Stomach (tissue), 9 donors: ENCODE data around the gene MRPL14. TPM values are rescaled to one million over a fixed set of nuclear protein-coding genes. Genes with fewer than 3 reads are reported as not detected.

Experiments
- DNase-seq, 2 donors: peaks; one replicate each; pipeline versions ENCODE4 v3.0.0 to v3.0.0-alpha.2; 2013 to 2019
- H3K27ac ChIP-seq, 5 donors: fragments of 200-600 bp in 4 of 5; sonication (generic) in 4 of 5; one replicate each; pipeline ENCODE4 v1.5.1; 2013 to 2019; ENCODE audit warnings: mild to moderate bottlenecking in 1 of 5, moderate library complexity in 1 of 5
- H3K27me3 ChIP-seq, 3 donors: fragments of 200-600 bp; sonication (generic); one replicate each; pipeline ENCODE4 v1.5.1; 2017 to 2019; ENCODE audit warnings: mixed run types in 1 of 3
- H3K36me3 ChIP-seq, 4 donors: fragments of 200-600 bp; sonication (generic); 1 replicate in 3 of 4; 2 replicates in 1 of 4; pipeline ENCODE4 v1.5.1; 2016 to 2019
- H3K4me1 ChIP-seq, 4 donors: fragments of 200-600 bp; sonication (generic); one replicate each; pipeline ENCODE4 v1.5.1; 2016 to 2019
- H3K4me3 ChIP-seq, 4 donors: fragments of 200-600 bp; sonication (generic) in 3 of 4; one replicate each; pipeline ENCODE4 v1.5.1; 2016 to 2019; ENCODE audit warnings: mild to moderate bottlenecking in 1 of 4
- H3K9me3 ChIP-seq, 4 donors: fragments of 200-600 bp; sonication (generic); one replicate each; pipeline ENCODE4 v1.5.1; 2016 to 2019
- EP300 ChIP-seq: sonication (generic); formaldehyde crosslinking; IDR thresholded peaks from one replicate; pipeline ENCODE4 v1.6.1; 2017; ENCODE audit warnings: antibody characterized with exemption
- POLR2A ChIP-seq, 4 donors: fragments of 450-650 bp; IDR thresholded peaks; one replicate each; pipeline ENCODE4 v1.6.1; 2016; ENCODE audit warnings: antibody characterized with exemption in 4 of 4, control low read depth in 2 of 4, mild to moderate bottlenecking in 1 of 4, moderate library complexity in 1 of 4
- POLR2AphosphoS5 ChIP-seq, 3 donors: sonication (generic); formaldehyde crosslinking; IDR thresholded peaks; one replicate each; pipeline ENCODE4 v1.6.1; 2016; ENCODE audit warnings: antibody characterized with exemption in 3 of 3
- WGBS, 5 donors: extraction: QIAGEN DNeasy Blood & Tissue Kit in 3 of 5; methylation state at CpG; one replicate each; pipeline versions ENCODE4 v1.1.5 to v1.1.7; 2013 to 2018; 5-methylcytosine and 5-hydroxymethylcytosine counted together
- intact Hi-C: fragments of 100-400 bp; cut with DNase I; formaldehyde crosslinking; loops from one replicate; pipeline ENCODE4 v1.15.1; 2023; ENCODE audit warnings: low total_unique reads
- polyA plus RNA-seq, 3 donors: library from polyadenylated mRNA; stranded (reverse); fragments of 200-250 nt; gene quantifications; one replicate each; pipeline ENCODE4 v1.2.3, GENCODE V29; 2013
- total RNA-seq, 5 donors: library from RNA; depleted of rRNA; stranded (reverse); fragments of >200 nt; gene quantifications; one replicate each; pipeline versions ENCODE4 v1.1.0 to v1.2.3, GENCODE V29; 2014 to 2016
- TF ChIP-seq, protein P1 (sequence below), 7 experiments: fragments of 450-650 bp in 4 of 7; fragments of 200-600 bp in 3 of 7; sonication (generic) in 3 of 7; IDR thresholded peaks; one replicate each; pipeline ENCODE4 v1.5.1; 2016 to 2019; ENCODE audit warnings: antibody characterized with exemption in 7 of 7, control low read depth in 2 of 7, mild to moderate bottlenecking in 1 of 7
- donor health status: healthy with polysubstance abuse.
- donor health status: Bipolar disorder and iron deficiency.
- donor health status: healthy.

The MRPL14 gene
- total and polyA plus RNA-seq, 8 donors: 17.0 to 82.3 (median 57.0) TPM

DNA sequence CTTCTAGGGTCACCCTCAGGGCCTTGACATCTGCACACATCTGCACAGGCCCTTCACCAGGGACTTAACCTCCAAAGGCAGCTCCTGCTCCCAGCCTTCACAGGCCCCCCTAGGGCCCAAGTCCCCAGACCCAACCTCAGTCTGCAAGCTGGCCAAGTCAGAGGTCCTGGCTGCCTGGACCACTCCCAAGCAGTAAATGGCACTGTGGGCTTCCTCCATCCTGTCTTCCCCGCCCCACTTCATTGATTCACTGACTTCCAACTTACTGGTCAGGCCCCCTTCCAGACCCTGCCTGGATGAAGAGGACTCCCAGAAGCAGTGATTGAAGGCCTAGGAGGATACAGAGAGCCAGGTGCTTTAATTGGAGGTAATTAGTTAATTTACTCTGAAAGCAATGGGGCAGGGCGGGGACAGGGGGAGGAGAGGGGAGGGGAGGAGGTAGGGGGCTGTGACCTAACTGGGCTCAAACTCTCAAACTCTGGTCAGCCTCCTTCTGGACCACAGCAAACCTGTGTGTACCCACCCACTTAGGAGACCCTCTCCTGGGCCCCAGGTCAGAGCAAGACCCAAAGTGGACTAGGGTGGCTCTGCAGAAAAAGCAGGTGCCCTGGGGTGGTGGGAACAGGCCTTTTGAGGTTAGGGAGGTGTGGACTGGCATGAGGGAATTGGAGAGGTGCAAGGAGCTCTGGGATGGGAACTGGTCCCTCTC is 51.5 kb downstream of the MRPL14 start:
- TF ChIP-seq POLR2AphosphoS5 (IDR thresholded peaks at IDR 0.05): no peak
- TF ChIP-seq, protein P1, sequence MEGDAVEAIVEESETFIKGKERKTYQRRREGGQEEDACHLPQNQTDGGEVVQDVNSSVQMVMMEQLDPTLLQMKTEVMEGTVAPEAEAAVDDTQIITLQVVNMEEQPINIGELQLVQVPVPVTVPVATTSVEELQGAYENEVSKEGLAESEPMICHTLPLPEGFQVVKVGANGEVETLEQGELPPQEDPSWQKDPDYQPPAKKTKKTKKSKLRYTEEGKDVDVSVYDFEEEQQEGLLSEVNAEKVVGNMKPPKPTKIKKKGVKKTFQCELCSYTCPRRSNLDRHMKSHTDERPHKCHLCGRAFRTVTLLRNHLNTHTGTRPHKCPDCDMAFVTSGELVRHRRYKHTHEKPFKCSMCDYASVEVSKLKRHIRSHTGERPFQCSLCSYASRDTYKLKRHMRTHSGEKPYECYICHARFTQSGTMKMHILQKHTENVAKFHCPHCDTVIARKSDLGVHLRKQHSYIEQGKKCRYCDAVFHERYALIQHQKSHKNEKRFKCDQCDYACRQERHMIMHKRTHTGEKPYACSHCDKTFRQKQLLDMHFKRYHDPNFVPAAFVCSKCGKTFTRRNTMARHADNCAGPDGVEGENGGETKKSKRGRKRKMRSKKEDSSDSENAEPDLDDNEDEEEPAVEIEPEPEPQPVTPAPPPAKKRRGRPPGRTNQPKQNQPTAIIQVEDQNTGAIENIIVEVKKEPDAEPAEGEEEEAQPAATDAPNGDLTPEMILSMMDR (IDR thresholded peaks at IDR 0.05): no peak
- TF ChIP-seq POLR2A (IDR thresholded peaks at IDR 0.05): no peak
- no peak for TF ChIP-seq EP300
- no peak for DNase-seq
- H3K27me3 ChIP-seq: peaks cover 0 to 27% (median 0%) of the 10 kb centered on the region in 3 donors
- H3K9me3 ChIP-seq: no peaks in the 10 kb centered on the region
- H3K4me3 ChIP-seq: peak overlapping the region in 1 of 4 donors; percentile 15
- WGBS, 5 donors: 88 to 100% (median 94%) methylated on average over 2 of the region's 2 CpGs
- intact Hi-C loops: loop anchor here (5.0 kb wide), 2 partner anchors 308 to 408 kb away; no protein-coding TSS in a partner anchor
- peaks cover 29 to 56% (median 44%) of the 10 kb centered on the region in 4 donors for H3K4me1 ChIP-seq
- H3K36me3 ChIP-seq: no peaks in the 10 kb centered on the region
- peak overlapping the region in 1 of 5 donors; percentile 15 for H3K27ac ChIP-seq

DNA sequence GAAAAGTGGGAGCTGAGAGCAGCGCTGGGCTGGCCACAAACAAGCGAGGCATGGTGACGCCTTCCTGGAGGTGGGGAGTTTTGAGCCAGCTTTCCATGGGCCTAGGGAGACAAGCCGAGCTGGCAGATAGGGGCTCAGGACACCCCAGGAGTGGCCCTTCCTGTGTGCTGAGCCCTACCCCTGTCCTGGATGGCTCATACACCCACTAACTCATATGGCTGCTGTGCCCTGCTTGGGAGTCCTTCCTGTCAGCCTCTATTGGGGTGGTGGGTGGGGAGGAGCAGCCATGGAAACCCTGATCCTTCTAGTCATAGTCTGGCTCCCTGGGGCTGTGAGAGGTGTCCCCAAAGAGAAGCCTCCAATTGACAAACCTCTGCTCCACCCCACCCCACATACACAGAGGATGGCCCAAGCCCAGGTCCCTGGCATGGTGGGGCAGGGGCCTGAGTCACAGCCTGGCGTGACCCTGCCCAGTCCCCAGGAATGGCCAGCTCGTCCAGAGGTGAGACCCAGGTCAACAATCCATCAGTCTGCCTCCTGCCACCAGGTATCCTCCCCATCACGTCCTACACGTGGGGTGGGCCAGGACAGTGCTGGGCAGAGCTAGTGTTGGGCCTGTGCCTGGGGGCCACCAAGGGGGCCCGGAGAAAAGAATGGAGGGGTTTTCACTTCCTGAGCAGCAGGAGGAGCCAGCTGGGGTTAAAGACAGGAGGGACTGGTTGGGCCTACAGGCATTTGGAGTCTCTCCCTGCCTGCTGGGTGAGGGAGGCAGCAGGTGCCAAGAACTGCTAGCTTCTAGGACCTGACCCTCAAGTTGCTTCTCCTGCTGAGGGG is 52.2 kb downstream of the MRPL14 start:
- WGBS, 5 donors: 50 to 57% (median 52%) methylated on average over 9 of the region's 9 CpGs
- Histone ChIP-seq H3K4me3 (no peak overlapping the region), H3K9me3 (no peaks in the 10 kb centered on the region), H3K36me3 (no peaks in the 10 kb centered on the region), H3K4me1 (peaks cover 29 to 56% (median 44%) of the 10 kb centered on the region in 4 donors), H3K27me3 (peaks cover 0 to 27% (median 0%) of the 10 kb centered on the region in 3 donors), H3K27ac (peak overlapping the region in 2 of 5 donors; percentile 26 to 82)
- no peak for DNase-seq
- TF ChIP-seq POLR2A (IDR thresholded peaks at IDR 0.05): no peak
- no peak for TF ChIP-seq POLR2AphosphoS5 (IDR thresholded peaks at IDR 0.05)
- no peak for TF ChIP-seq EP300
- TF ChIP-seq, protein P1 (IDR thresholded peaks at IDR 0.05): no peak
- intact Hi-C loops: loop anchor here (5.0 kb wide), 2 partner anchors 308 to 408 kb away; no protein-coding TSS in a partner anchor

DNA sequence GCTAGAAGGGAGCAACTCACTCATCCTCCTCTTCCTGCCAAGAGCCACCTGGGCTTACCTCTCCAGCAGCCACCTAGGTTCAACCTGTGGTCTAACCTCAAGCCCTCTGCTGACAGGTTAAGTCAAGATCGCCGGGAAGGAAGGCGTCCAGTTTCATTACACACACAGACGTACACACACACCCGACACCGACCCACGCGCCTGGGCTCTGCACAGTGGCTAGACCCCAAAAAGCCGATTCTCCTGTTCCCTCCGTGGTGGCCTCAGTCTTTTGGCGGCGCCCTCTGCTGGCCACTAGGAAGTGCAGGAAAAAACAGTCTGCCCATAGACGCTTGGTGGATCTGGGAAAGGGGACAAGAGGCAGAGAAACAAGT is 52.8 kb downstream of the MRPL14 start:
- Histone ChIP-seq H3K36me3 (no peaks in the 10 kb centered on the region), H3K4me1 (peaks cover 29 to 56% (median 44%) of the 10 kb centered on the region in 4 donors), H3K9me3 (no peaks in the 10 kb centered on the region), H3K27ac (peak overlapping the region in 4 of 5 donors; percentile 5 to 82 (median 76)), H3K4me3 (no peak overlapping the region), H3K27me3 (peaks cover 0 to 27% (median 0%) of the 10 kb centered on the region in 3 donors)
- peak; percentile 74 to 96 for DNase-seq
- 1 to 2% (median 1%) methylated on average over 13 of the region's 13 CpGs for WGBS, 5 donors
- TF ChIP-seq POLR2A (IDR thresholded peaks at IDR 0.05) (no peak), EP300 (no peak)
- TF ChIP-seq, protein P1 (IDR thresholded peaks at IDR 0.05): peak in 6 of 7 experiments; percentile 60 to 95 (median 89)
- intact Hi-C loops: no loop called here
